RWPE2 (cell line): ENCODE measurements around the gene PHLDB1.

Source experiments
- ATAC-seq: fragments of 200-7000 bp; cut with Tn5 transposase; 3 replicates; pipeline ENCODE4 v1.9.1; 2021; ENCODE audit warnings: low read depth
- DNase-seq: peaks from one replicate; pipeline ENCODE4 v3.0.0-alpha.2; 2020; ENCODE audit warnings: low spot score
- H3K27ac ChIP-seq: fragments of 450-650 bp; 2 replicates; pipeline ENCODE4 v1.5.1; 2017; ENCODE audit warnings: mild to moderate bottlenecking; ENCODE audit not compliant: poor library complexity, severe bottlenecking
- H3K27me3 ChIP-seq: fragments of 250-450 bp; sonication (Bioruptor Pico); 2 replicates; pipeline ENCODE4 v1.5.1; 2021; ENCODE audit warnings: mild to moderate bottlenecking, moderate library complexity; ENCODE audit not compliant: insufficient read depth, poor library complexity, severe bottlenecking
- H3K36me3 ChIP-seq: fragments of 250-450 bp; sonication (Bioruptor Pico); 2 replicates; pipeline ENCODE4 v1.5.1; 2020; ENCODE audit warnings: low read depth, mild to moderate bottlenecking, moderate library complexity
- H3K4me1 ChIP-seq: fragments of 250-450 bp; sonication (Bioruptor Pico); 2 replicates; pipeline ENCODE4 v1.5.1; 2021; ENCODE audit warnings: mild to moderate bottlenecking, moderate library complexity; ENCODE audit not compliant: insufficient read depth, poor library complexity, severe bottlenecking
- H3K4me3 ChIP-seq: fragments of 250-450 bp; sonication (Bioruptor Pico); 2 replicates; pipeline ENCODE4 v1.5.1; 2021; ENCODE audit warnings: mild to moderate bottlenecking, moderate library complexity; ENCODE audit not compliant: severe bottlenecking
- H3K9me3 ChIP-seq: fragments of 250-450 bp; sonication (Bioruptor Pico); 2 replicates; pipeline ENCODE4 v1.5.1; 2021; ENCODE audit warnings: mild to moderate bottlenecking, moderate library complexity; ENCODE audit not compliant: severe bottlenecking
- TF ChIP-seq, protein P1 (sequence below): fragments of 450-650 bp; IDR thresholded peaks from one replicate; pipeline ENCODE4 v1.5.1; 2017; ENCODE audit warnings: mild to moderate bottlenecking, moderate library complexity; ENCODE audit not compliant: poor library complexity, severe bottlenecking

PHLDB1 gene

DNA sequence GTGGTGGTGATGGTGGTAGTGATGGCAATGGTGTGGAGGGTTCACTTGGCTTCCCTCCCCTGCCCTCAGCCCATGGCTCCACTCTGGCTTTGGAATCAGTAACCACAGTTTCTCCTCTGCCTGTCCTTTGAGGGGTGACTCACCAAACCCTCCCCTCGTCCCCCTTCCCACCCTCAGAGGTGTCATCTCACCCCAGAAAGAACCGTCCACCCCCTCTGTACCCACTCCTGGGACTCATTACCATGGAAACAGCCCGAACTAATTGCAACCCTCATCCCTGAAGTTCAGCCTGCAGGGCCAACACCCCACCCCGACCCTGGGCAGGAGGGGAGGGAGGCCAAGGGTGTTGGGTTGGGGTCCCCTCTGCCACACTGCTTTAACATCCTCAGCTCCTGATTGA, 26.6 kb downstream of the PHLDB1 start:
- Histone ChIP-seq H3K4me1 (peaks cover 18% of the 10 kb centered on the region), H3K36me3 (peaks cover 80% of the 10 kb centered on the region), H3K27me3 (no peaks in the 10 kb centered on the region), H3K27ac (peak overlapping the region; percentile 37), H3K9me3 (no peaks in the 10 kb centered on the region), H3K4me3 (no peak overlapping the region)
- TF ChIP-seq, protein P1, sequence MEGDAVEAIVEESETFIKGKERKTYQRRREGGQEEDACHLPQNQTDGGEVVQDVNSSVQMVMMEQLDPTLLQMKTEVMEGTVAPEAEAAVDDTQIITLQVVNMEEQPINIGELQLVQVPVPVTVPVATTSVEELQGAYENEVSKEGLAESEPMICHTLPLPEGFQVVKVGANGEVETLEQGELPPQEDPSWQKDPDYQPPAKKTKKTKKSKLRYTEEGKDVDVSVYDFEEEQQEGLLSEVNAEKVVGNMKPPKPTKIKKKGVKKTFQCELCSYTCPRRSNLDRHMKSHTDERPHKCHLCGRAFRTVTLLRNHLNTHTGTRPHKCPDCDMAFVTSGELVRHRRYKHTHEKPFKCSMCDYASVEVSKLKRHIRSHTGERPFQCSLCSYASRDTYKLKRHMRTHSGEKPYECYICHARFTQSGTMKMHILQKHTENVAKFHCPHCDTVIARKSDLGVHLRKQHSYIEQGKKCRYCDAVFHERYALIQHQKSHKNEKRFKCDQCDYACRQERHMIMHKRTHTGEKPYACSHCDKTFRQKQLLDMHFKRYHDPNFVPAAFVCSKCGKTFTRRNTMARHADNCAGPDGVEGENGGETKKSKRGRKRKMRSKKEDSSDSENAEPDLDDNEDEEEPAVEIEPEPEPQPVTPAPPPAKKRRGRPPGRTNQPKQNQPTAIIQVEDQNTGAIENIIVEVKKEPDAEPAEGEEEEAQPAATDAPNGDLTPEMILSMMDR = no peak
- no peak; the same call in 2 of the 3 replicates for ATAC-seq
- DNase-seq = no peak

DNA sequence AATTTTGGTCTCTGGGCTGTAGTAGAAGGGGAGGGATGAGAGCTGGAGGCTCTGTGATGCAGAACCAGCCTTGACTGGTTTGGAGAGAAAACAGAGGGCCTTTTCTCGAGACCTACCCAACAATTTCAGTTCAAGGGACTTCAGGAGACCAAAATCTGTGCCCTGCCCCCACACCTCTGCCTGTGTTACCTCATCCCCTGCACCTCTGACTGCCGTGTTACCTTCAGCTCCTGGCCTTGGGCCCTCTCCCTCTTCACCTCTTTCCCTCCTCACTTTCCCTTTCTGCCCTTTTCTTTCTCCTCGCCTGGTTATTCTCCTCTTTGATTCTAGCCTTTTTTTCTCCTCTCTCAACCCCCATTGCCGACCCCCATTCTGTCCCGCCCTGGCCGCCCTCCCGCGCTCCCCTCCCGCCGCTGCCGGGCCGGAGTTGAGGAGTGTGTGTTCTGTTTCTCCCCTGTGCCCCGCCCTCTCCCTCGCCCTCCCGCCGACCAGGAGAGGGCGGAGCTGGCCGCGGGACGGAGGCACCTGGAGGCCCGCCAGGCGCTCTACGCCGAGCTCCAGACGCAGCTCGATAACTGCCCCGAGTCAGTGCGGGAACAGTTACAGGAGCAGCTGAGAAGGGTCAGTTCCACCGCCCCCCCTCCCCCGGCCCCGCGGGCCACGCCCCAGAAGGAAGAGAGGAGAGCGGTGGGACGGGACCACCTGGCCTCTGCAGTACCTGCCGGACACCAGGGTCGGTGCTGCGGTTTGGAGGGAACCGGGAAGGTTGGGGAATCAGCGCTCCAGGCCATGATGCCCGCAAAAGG, 27.2 kb downstream of the PHLDB1 start:
- Histone ChIP-seq H3K27ac (peak overlapping the region; percentile 37), H3K27me3 (no peaks in the 10 kb centered on the region), H3K4me3 (no peak overlapping the region), H3K4me1 (peaks cover 15% of the 10 kb centered on the region), H3K9me3 (no peaks in the 10 kb centered on the region), H3K36me3 (peaks cover 78% of the 10 kb centered on the region)
- TF ChIP-seq, protein P1 = no peak
- peak; percentile 77 for ATAC-seq
- no peak for DNase-seq

DNA sequence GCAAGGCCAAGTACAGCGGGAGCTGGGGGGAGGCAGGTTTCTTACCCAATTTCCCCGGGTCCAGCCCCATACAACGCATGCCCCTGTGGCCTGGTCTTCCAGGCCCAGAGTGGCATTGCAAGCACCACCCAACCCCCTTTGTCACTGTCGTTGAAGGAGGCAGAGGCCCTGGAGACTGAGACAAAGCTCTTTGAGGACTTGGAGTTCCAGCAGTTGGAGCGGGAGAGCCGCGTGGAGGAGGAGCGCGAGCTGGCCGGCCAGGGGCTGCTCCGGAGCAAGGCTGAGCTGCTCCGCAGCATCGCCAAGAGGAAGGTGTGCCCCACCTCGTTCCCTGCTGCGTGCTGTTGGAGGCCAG, 27.8 kb downstream of the PHLDB1 start:
- TF ChIP-seq, protein P1 = no peak
- no peak for DNase-seq
- H3K27me3 ChIP-seq = no peaks in the 10 kb centered on the region
- ATAC-seq = no peak
- H3K36me3 ChIP-seq = peaks cover 84% of the 10 kb centered on the region
- peak overlapping the region; percentile 37 for H3K27ac ChIP-seq
- H3K4me3 ChIP-seq = no peak overlapping the region
- peaks cover 14% of the 10 kb centered on the region for H3K4me1 ChIP-seq
- H3K9me3 ChIP-seq = no peaks in the 10 kb centered on the region

GRCh38 chr11:118635642-118636041, 28.2 kb downstream of the PHLDB1 start:
- H3K9me3 ChIP-seq = no peaks in the 10 kb centered on the region
- H3K27me3 ChIP-seq = no peaks in the 10 kb centered on the region
- ATAC-seq (no peak), DNase-seq (no peak)
- H3K4me3 ChIP-seq = no peak overlapping the region
- peak overlapping the region; percentile 37 for H3K27ac ChIP-seq
- H3K4me1 ChIP-seq = peaks cover 14% of the 10 kb centered on the region
- H3K36me3 ChIP-seq = peaks cover 88% of the 10 kb centered on the region
- TF ChIP-seq, protein P1 = no peak
